Epithelial cell of prostate (primary cell): Measurements from ENCODE around the gene LRRC32.
"Not testable (repeated sequence)": the region's sequence is repeated elsewhere in the genome, so short reads cannot be mapped to it uniquely, and the experiment has no call there.

Source experiments
- DNase-seq: peaks from one replicate; pipeline ENCODE4 v3.0.0-alpha.2; 2011; ENCODE audit warnings: low read depth, low spot score
- H3K27ac ChIP-seq: fragments of 450-650 bp; 2 replicates; pipeline ENCODE4 v1.5.1; 2017; ENCODE audit warnings: mild to moderate bottlenecking

Gene LRRC32

GRCh38 chr11:76619801-76620200 lies 50.7 kb downstream of the LRRC32 start:
- H3K27ac ChIP-seq, DNase-seq: not testable (repeated sequence)

GRCh38 chr11:76617553-76618265 lies 52.8 kb downstream of the LRRC32 start:
- no peak for DNase-seq
- no peak overlapping the region for H3K27ac ChIP-seq

DNA sequence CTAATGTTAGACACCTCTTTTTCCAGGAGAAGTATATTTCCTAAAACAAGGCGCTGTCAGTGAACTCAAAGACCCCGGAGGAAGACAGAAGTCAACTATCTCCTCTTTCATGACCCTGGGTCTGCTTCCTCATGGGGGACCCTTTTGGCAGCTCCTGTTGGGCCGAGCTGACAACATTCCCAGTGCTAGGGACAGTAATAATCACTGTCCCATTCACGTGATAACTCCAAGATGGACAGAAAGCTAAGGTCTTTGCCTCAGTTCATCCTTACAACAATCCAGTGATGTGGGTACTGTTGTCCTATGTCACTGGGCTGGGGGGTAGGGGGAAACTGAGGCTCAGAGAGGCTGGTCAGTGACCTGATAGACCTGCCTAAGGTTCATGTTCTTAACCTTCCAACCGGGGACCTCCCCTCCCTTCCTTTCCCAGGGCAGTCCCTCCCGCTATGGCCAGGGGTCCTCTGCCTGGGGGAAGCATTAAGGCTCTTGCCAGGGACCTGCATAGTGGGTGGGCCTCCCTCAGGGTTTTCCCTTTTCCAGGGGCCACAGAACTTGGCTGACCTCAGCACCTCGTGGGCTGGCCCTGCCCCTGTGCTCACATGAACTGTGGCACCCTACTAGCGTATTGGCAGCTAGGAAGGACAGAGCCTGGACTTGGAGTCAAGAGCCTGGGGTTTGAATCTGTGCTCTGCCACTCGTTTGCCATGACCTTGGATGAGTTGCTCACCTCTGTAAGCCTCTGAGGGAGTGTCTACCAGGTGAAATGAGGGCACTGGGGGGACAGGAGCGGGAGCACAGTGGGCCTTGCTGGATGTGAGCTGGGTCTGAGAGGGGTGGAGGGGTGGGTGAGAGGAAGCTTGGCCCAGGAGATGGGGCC lies 53.6 kb downstream of the LRRC32 start:
- no peak for DNase-seq
- H3K27ac ChIP-seq = no peak overlapping the region

DNA sequence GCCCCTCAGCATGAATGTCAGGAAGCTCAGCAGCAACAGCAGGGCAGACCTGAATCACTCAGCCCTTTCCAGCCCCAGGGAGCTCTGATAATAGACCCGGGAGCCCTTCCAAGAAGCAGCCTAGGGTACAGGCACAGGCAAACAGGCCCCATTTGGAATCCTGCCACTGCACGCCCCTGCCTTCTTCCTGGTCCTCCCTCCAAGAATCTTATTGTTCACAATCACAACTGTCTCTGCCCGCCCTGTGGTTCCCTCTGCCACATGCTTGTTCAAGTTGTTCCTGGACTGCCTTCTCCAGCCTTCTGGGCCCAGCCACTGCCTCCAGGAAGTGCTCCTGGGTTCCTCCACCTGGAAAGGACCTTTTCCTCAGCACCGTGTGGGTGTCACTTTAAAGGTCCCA lies 54.6 kb downstream of the LRRC32 start:
- no peak overlapping the region for H3K27ac ChIP-seq
- DNase-seq = no peak

- DNase-seq = no peak
- H3K27ac ChIP-seq = no peak overlapping the region
These were observed 55.9 kb downstream of the LRRC32 start for GRCh38 chr11:76614471-76615179.

- no peak for DNase-seq
These were observed 56.6 kb downstream of the LRRC32 start for GRCh38 chr11:76613901-76614300.

GRCh38 chr11:76612226-76612625 lies 58.3 kb downstream of the LRRC32 start:
- no peak for DNase-seq
- H3K27ac ChIP-seq = no peak overlapping the region

More at GRCh38 chr11:76613901-76614300, 56.6 kb downstream of the LRRC32 start:
- H3K27ac ChIP-seq = no peak overlapping the region

- no peak for DNase-seq
- H3K27ac ChIP-seq = no peak overlapping the region
These were observed 59.6 kb downstream of the LRRC32 start for GRCh38 chr11:76610871-76611475.

- DNase-seq = no peak
- H3K27ac ChIP-seq = no peak overlapping the region
These were observed 60.2 kb downstream of the LRRC32 start for GRCh38 chr11:76610371-76610770.

DNA sequence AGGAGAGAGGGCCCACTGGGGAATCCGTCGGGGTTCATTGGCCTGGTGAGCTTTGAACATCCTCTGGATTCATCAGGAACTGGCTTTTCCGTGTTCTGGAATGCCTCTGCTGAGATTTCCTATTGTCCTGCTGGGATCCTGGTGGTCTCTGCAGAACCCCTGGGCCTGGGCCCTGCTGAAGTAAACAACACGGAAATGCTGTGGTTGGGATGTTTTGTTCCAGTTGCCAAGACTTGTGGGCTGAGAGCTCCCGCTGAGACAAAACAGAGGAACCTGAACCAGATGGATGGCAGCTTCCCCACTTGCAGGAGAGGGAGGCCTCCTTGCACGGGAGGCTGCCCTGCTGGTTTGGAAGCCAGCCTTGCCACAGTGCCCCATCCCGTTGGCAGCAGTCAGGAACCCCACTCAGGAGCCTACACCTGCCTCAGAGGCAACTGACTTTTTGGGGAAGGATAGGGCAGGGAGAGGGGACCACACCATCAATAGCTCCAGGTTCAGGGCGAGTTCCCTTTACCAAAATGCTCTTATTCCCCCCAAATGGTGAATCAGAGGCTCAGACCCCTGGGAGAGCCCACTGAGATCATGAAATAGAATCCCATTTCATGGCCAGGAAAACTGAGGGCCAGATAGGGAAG lies 60.7 kb downstream of the LRRC32 start:
- DNase-seq = no peak
- H3K27ac ChIP-seq = no peak overlapping the region

DNA sequence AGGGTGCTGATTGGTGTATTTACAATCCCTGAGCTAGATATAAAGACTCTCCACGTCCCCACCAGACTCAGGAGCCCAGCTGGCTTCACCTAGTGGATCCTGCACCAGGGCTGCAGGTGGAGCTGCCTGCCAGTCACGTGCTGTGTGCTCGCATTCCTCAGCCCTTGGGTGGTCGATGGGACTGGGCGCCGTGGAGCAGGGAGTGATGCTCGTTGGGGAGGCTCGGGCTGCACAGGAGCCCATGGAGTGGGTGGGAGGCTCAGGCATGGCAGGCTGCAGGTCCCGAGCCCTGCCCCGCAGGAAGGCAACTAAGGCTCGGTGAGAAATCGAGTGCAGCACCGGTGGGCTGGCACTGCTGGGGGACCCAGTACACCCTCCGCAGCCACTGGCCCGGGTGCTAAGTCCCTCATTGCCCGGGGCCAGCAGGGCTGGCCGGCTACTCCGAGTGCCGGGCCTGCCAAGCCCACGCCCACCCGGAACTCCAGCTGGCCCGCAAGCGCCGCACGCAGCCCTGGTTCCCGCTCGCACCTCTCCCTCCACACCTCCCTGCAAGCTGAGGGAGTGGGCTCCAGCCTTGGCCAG lies 61.6 kb downstream of the LRRC32 start:
- DNase-seq, H3K27ac ChIP-seq: not testable (repeated sequence)

GRCh38 chr11:76608228-76608627 lies 62.3 kb downstream of the LRRC32 start:
- DNase-seq, H3K27ac ChIP-seq: not testable (repeated sequence)
